Breast epithelium (tissue), 3 donors: Measurements from ENCODE around the gene RLBP1.

Source experiments
- CTCF ChIP-seq, 3 donors: fragments of 450-650 bp; IDR thresholded peaks; one replicate each; pipeline ENCODE4 v1.5.1; 2016 to 2017; ENCODE audit warnings: antibody characterized with exemption in 3 of 3, mild to moderate bottlenecking in 3 of 3, moderate library complexity in 3 of 3
- POLR2A ChIP-seq: fragments of 450-650 bp; IDR thresholded peaks from one replicate; pipeline ENCODE4 v1.6.1; 2016; ENCODE audit warnings: antibody characterized with exemption, mild to moderate bottlenecking, moderate library complexity
- POLR2AphosphoS5 ChIP-seq, 3 donors: sonication (generic); formaldehyde crosslinking; IDR thresholded peaks; one replicate each; pipeline ENCODE4 v1.6.1; 2017; ENCODE audit warnings: antibody characterized with exemption in 3 of 3

- TF ChIP-seq POLR2A = no peak
- TF ChIP-seq POLR2AphosphoS5 (IDR thresholded peaks at IDR 0.05) = no peak
- TF ChIP-seq CTCF (IDR thresholded peaks at IDR 0.05) = no peak
Measured at GRCh38 chr15:89201465-89202005, 19.8 kb downstream of the RLBP1 start.
